ENCODE measurements around the gene SLC37A2.

Gene SLC37A2

GRCh38 chr11:125056931-125057692 is 6.0 kb upstream of the SLC37A2 start:
- Histone ChIP-seq H3K27ac (no peak overlapping the region), H3K4me3 (ENCODE audit: low read depth, low read length) (no peak overlapping the region), H3K9me3 (ENCODE audit: severe bottlenecking) (no peaks in the 10 kb centered on the region), H3K36me3 (no peaks in the 10 kb centered on the region), H3K27me3 (ENCODE audit: insufficient read depth, low read depth, severe bottlenecking) (no peaks in the 10 kb centered on the region)
- DNase-seq: no peak
- TF ChIP-seq CTCF (IDR thresholded peaks at IDR 0.05; ENCODE audit: low read depth, low read length): no peak

- DNase-seq: no peak
- H3K36me3 ChIP-seq: no peaks in the 10 kb centered on the region
- no peak overlapping the region for H3K4me3 ChIP-seq (ENCODE audit: low read depth, low read length)
- TF ChIP-seq CTCF (IDR thresholded peaks at IDR 0.05; ENCODE audit: low read depth, low read length): no peak
- peaks cover 3% of the 10 kb centered on the region for H3K27me3 ChIP-seq (ENCODE audit: insufficient read depth, low read depth, severe bottlenecking)
- no peaks in the 10 kb centered on the region for H3K9me3 ChIP-seq (ENCODE audit: severe bottlenecking)
- no peak overlapping the region for H3K27ac ChIP-seq
Observed at GRCh38 chr11:125057693-125058016, 5.5 kb upstream of the SLC37A2 start.

GRCh38 chr11:125061281-125061680 is 1.8 kb upstream of the SLC37A2 start:
- no peak overlapping the region for H3K4me3 ChIP-seq (ENCODE audit: low read depth, low read length)
- no peaks in the 10 kb centered on the region for H3K36me3 ChIP-seq
- no peak overlapping the region for H3K27ac ChIP-seq
- no peaks in the 10 kb centered on the region for H3K9me3 ChIP-seq (ENCODE audit: severe bottlenecking)
- no peak for TF ChIP-seq CTCF (IDR thresholded peaks at IDR 0.05; ENCODE audit: low read depth, low read length)
- DNase-seq: no peak
- peaks cover 24% of the 10 kb centered on the region for H3K27me3 ChIP-seq (ENCODE audit: insufficient read depth, low read depth, severe bottlenecking)

- no peak for TF ChIP-seq CTCF (IDR thresholded peaks at IDR 0.05; ENCODE audit: low read depth, low read length)
- peaks cover 24% of the 10 kb centered on the region for H3K27me3 ChIP-seq (ENCODE audit: insufficient read depth, low read depth, severe bottlenecking)
- no peaks in the 10 kb centered on the region for H3K9me3 ChIP-seq (ENCODE audit: severe bottlenecking)
- H3K27ac ChIP-seq: no peak overlapping the region
- H3K4me3 ChIP-seq (ENCODE audit: low read depth, low read length): peak overlapping the region; percentile 46
- H3K36me3 ChIP-seq: no peaks in the 10 kb centered on the region
- DNase-seq: no peak
Observed at GRCh38 chr11:125062218-125062930, 731 bp upstream of the SLC37A2 start.

- Histone ChIP-seq H3K4me3 (ENCODE audit: low read depth, low read length) (peak overlapping the region; percentile 46), H3K27me3 (ENCODE audit: insufficient read depth, low read depth, severe bottlenecking) (peaks cover 24% of the 10 kb centered on the region), H3K36me3 (no peaks in the 10 kb centered on the region), H3K9me3 (ENCODE audit: severe bottlenecking) (no peaks in the 10 kb centered on the region), H3K27ac (no peak overlapping the region)
- TF ChIP-seq CTCF (IDR thresholded peaks at IDR 0.05; ENCODE audit: low read depth, low read length): no peak
- DNase-seq: no peak
Observed at GRCh38 chr11:125063429-125064043, 431 bp downstream of the SLC37A2 start.
